HL-60/S4 (cell line): Measurements from ENCODE around the gene MFNG.

ENCODE experiments used
- in situ Hi-C: fragments of 300-500 bp; cut with MboI; formaldehyde crosslinking; loops from 2 replicates; pipeline ENCODE4 v1.14.3; 2022; ENCODE audit warnings: low sequenced_read_pairs

The MFNG gene

DNA sequence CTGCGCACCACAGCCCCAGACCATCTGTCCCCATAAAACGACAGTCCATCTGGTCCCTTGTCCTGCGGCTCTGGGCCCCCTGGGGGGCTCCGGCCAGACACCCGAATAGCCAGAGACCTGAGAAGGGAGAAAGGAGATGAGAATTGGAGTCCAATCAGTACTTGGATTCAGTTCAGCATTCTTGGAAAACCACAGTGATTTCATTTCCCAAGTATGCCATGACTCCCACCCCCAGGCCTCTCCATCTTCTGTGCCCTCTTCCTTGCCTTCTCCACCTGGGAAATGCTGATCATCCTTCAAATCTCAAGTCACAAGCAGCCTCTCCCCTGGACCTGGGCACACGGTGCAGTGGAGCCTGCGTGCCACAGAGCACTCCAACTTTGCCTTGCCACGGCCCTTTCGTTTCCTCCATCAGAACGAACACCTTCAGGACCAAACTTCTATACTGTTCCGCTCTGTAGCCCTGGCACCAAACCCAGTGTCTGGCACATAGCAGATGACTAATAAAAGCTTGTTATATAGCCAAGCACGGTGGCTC, 10.9 kb upstream of the MFNG start:
- in situ Hi-C loops: no loop called here

DNA sequence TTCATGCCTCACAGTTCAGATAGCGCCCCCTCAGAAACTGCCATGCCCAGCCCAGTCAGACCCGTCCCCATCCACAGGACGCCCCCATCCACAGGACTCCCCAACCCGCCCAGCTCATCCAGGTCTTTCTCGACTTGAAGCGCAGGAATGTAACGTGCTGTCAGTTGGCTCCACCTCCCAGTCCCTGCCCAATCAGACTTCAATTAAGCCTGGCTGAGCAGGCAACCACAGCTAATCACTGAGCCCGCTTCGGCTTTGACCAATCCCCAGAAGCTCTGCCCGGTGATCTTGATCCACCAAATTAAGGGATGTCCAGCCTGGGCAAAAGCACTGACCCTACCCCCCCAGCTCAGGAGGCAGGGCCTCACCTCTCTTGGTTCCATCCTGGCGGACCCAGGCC, 10.5 kb upstream of the MFNG start:
- in situ Hi-C loops: no loop called here

DNA sequence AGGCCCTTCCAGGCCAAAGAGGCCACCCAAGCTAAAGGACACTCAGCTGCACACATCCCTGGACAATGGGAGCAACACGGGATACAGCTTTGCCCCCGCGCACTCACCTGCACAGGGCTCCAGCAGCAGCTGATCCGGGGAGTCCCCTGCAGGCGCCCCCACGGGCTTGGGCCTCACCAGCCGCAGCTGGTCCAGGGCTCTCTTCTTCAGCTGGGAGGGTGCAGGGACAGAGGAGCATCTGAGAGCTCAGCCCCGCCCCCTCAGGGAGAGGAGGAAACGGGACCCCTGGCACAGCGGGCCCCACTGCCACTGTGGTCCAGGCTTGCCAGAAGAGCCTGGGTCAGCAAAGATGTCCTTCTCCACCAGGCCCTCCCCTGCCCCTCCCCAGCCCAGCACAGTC, 7.8 kb upstream of the MFNG start:
- in situ Hi-C loops: no loop called here

DNA sequence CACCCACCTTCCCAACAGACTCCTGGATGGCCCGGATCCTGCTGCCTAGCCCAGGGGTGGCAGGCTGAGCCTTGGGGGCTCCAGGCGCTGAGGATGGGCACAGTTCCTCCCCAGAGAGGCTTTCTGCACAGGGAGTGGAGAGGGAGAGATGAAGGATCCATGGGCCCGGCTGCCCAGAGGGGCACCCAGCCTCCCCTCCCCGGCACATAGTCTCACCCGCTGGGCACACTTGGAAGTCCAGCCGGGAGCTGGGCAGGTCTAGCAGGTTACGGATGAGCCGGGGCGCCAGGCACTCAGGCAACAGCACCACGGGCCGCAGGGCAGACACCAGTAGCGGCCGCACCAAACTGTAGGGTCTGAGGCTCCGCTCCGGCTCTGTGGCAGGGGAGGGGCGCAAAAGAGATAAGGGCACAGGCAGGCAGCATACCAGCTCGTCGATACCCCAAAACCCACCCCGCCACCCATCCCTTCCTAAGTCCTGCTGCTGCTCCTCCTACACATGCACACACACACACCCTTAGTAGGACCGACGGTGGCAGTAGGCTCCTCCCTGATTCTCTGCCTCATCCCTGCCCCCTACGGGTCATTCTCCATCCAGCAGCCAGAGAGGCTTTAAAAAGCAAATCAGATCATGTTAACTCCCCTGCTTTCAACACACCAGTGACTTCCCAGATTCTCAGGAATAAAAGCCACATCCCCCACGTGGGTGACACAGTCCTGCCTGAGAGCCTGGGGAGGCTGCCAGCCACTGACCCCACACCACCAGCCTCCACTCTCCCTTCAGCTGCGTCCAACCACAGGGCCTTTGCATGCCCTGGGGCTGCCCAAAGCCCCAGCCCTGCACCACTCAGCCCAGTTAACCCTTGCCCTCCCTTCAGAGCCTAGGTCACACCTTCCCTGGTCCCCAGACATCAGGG, 6.5 kb upstream of the MFNG start:
- in situ Hi-C loops: no loop called here

DNA sequence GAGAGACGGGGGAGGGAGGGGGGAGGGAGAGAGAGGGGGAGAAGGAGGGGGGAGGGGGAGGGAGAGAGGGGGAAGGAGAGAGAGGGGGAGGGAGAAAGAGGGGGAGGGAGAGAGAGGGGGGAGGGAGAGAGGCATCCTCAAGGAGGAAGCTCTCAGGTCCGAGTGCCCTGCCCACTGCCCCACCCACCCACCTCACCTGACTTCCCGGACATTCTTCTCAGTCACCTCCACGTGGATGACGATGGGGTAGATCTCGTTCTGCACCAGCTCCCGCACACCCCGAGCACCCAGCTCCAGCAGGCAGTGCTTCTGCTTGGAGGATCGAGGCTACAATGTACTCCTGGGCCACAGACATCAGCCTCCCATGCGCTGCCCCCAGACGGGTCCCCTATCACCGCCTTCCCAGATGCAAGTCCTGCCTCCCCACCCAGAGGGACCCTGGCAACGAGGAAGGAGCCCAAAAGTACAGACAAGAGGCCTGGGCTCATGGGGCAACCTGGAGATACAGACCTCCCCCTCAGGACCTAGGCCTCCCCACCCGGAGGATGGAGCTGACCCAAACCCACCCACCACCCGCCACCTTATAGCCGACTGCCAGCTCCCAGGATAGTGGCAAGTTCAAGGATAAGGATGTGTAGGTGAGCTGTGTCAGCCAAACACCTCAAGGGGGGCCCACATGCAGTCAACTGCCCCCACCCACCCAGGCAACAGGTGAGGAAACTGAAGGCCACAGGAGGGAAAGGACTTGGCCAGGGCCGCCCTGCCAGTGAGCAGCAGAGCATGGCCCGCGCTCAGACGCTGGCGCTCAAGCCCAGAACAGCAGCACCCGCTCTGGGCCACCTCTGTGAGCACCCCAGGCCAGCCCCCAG, 5.6 kb upstream of the MFNG start:
- in situ Hi-C loops: no loop called here

DNA sequence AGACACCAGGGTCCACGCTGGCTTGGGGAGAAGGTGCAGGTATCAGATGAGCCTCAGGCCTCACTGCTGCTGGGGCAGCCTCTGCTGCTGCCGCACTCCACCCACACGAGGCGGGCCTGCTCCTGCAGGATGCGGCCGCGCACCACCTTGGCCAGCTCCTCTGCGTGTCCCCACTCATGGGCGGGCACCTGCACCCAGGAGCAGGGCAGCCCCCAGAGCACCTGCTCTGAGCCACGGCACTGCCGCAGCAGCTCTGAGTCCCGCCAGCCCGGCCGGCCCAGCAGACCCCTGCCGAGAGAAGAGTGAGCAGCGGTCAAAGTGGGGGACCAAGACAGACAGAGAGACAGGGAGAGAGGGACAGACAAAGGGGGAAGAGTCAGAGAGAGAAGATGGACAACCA, 4.9 kb upstream of the MFNG start:
- in situ Hi-C loops: no loop called here

DNA sequence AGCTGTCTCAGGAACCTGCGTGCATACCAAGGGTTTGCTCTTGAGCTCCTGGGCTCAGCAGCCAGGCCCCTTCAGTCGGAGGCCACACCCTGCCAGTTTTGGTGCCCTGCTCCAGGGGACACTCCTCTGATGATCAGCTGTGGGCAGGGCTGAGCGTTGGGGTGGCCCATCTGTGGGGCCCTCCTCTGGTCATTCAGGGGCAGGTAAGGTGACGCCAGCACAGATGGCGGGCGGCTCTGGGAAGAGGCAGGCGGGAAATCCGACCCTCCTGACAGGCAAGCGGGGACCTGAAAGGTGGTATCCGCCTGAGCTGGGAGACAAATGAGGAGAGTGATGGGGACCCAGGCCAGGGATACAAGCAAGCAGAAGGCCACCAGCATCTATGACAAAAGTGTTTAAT, 3.8 kb upstream of the MFNG start:
- in situ Hi-C loops: no loop called here

DNA sequence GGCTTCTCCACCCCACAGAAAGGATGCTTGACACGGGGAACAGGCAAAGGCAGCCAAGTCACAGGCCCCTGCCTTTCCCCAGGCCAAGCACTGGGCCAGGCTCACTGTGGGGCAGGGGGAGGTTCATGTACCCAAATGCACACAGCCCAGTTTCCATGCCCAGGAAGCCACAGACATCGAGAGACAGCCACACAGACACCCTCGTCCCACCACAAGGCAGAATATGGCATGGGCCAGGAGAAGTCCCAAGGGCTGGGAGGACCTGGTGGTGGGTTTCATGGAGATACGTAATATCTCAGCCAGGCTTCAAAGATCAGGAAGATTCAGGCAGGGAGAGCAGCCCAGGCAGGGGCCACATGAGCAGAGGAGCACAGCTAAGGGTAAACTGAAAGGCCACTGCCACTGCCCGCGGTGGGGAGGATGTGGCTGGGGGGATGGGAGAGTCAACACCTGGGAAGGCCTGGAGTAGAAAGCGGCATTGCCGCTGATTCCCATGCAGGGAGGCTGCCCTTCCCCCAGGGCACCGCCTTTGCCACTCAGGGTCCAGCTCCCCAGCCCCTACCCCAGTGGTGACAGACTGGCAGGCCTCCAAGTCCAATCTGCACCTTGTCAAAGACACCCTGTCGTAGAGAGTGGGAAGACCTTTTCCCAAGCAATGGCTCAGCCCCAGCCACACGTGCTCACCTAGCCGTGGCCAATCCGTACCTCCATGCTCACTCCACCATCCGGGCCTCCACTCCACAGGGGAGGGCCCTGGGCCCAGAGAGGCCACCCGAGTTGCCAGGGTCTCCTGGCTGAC, 2.4 kb upstream of the MFNG start:
- in situ Hi-C loops: no loop called here

DNA sequence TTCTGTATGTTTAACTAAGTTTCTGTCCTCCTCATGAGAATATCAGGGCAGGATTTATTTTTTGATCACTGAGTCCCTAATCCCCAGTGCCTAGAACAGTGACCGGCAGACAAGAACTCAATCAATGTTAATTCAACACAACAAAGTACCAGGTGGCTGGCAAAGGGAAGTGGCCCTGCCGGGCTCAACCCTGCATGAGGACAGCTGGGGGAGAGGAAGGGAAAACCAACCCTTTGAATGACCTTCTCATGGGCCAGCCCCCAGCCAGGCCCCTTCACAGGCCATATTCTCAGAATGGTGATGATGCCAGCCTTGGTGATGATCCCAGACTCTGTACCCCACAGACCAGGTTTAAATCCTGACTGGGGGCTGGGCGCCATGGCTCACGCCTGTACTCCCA, 1.4 kb upstream of the MFNG start:
- in situ Hi-C loops: no loop called here

DNA sequence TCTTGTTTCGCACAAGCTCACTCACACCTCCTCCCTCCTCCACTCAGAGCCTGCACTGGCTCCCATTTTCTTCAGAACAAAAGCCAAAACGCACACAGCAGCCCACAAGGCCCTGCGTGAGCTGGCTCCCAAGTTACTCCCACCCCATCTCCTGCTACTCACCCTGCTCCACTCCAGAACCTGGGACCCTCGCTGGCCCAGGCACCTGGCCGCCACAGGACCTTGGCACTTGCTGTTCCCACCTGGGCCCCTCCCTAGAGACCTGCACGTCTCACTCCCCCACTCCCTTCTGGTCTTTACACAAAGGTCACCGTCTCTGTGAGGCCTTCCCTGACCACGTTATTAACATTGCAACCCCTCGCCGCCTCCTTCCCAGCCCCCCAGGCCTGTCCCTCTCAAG, 945 bp upstream of the MFNG start:
- in situ Hi-C loops: no loop called here

DNA sequence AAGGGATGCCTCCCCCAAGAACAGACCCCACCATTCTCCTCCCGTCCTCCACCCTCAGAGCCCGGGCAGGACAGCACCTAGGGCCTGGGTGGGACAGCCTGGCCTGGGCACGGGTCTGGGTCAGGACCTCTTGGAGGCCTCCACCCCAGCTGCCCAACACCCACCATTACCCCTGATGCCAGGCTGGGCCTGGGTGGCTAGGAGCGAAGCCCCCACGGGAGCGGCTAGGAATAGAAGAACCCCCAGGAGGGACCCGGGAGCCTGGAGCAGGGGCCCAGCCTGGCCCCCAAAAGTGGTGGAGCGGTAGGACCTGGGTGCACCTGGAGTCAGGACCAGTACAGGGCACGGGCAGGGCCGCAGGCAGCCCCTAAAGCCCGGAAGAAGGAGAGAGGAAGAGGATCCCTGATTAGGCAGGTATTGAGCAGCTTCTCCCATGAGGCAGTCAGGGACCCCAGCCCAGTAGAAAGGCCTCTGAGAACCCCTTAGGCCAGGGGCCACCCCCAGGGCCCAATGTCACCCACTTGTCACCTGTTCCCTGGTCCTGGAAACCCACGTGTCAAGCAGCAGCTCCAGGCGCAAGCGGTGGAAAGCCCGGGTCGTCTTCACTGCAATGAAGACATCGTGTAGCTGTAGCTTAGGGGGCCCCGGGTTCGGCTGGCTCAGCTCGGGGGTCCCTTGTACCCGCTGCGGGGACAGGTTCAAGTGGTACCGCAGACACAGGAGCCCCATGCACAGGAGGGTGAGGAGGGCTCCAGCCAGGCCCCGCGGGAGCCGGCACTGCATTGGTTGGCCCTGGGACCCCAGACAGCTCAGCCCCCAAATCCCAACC, 575 bp downstream of the MFNG start:
- in situ Hi-C loops: no loop called here

DNA sequence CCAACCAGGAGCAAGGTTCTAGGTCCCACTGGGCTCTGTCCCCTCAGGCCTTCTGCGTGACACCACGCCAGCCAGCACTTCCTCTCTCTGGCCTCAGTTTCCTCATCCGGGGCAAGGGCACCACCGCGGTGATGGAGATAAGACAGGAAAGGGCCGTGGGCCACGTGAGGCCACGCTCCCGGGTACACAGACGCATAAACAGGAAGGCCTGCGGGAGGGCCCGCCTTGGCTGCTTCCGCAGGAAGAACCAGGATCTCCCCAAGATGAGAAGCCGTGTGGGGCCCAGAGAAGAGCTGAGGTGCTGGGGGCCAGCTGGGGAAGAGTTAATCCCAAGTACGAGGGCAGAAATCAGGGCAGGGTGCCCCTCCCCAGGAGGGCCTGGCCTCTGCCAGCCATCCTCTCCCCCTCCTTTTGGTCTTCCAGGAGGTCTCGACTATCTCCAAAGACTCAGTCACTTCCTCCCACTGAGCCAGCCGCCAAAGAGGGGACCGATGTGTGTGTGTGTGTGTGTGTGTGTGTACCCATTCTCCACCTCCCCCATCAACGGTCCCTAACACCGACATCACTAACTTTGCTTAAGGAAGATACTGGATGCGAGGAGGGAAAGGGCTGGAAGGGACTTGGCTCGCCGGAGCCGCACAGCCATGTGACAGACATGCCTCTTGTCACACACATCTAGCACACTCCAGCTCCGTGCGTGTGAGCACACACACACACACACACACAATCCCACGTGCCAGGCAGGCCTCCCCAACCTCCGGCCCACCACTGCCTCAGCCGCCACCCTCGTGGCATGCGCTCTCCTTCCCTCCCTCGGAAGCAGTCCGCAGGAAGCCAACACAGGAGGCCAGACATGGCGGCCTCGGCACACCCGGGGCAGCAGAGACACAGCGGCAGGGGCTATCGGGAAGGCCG, 1.4 kb downstream of the MFNG start:
- in situ Hi-C loops: no loop called here

DNA sequence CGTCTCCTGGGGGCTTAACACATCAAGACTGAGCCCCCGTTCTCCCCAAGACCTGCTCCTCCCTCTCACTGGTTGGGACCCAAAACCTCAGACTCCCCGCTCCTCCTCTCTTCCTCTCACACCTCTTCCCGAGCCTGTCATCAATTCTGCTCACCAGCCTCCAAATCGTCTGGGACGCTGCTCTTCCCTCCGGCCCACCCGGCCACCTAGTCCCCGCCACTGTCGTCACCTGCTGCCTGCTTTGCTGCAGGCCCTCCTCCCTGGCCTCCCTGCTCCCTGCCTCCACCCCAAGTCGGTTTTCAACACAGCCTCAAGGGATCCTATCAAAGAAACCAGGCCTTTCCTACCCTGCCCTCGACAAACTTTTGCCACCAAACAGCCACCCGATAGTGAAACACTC, 3.1 kb downstream of the MFNG start:
- in situ Hi-C loops: no loop called here

DNA sequence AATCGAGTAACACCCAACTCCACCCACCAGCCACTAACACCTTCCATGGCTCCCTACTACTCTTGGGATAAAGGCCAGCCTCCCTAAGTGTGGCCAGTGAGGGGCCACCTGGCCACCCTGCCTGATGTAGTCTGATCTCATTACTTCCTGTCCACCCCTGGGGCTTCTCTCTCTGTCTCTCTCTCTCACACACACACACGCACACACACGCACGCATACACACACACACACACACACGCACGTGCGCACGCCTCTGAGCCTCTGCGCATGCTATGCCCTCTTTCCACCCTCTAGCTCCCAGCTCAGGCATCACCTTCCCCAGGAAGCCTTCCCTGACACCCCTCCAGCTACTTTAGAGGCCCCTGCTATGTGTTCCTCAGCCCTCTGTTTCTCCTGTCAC, 3.9 kb downstream of the MFNG start:
- in situ Hi-C loops: no loop called here

DNA sequence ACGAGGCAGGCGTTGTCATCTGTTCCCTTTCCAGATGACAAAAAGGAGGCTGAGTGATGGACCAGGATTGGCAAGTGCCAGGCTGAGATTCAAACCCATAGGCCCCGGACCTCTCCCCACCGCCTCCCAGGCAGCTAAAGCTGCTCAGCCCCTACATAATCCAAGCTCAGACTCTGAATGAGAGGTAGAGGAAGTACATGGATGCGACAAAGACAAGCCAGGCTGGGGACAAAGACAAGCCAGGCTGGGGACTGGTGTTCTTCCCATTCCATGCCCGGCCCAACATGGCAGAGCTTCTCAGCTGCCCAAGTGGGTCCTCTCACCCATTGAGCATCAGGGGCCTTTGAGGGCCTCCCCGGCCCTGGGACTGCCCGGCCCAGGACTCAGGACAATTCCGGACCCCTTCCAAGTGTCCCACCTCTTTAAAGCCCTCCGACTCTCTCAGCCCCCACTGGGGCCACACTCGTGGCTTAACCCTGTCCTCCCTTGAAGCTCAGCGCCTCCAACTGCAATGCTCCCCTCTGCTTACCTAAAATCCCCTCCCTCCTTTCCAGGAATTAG, 4.8 kb downstream of the MFNG start:
- in situ Hi-C loops: no loop called here

DNA sequence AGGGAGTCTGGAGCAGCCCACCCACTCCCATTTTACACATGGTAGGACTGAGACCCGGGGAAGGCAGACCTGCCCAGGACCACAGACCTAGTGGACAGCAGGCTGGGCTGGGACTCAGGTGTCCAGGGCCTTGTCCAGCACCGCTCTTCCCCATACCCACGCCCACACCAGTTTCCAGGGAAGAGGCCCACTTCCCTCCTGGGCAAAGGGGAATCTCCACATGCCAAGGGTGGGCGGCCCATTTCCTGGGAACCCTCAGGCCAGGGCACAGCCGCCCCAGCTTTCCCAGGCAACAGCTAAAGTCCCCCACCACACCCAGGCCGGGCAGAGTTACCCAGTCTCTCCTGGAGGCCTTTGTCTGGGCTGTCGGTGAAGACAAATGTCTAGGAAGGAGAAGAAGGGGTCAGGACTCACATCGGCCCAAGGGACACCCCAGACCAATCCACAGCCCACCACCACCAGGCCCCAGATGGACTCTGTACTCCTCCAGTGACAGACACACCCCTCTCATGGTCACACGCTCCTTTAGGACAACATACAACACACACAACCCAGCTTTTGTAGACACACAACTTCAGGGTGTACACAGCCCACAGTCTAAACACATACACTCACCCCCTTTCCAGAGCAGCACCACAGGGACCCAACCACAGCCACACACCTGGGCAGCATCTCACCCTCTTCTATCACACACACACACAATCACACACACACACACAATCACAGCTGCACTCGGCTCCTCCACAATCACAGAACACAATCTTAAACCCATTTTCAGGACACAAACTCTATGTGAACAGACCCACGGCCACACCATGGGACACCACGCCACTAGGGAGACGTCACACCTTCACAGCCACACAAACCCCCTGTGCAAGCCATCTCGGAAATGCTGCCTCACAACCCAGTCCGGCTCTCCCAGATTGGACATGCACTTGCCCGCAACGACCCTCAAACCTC, 5.5 kb downstream of the MFNG start:
- in situ Hi-C loops: no loop called here

DNA sequence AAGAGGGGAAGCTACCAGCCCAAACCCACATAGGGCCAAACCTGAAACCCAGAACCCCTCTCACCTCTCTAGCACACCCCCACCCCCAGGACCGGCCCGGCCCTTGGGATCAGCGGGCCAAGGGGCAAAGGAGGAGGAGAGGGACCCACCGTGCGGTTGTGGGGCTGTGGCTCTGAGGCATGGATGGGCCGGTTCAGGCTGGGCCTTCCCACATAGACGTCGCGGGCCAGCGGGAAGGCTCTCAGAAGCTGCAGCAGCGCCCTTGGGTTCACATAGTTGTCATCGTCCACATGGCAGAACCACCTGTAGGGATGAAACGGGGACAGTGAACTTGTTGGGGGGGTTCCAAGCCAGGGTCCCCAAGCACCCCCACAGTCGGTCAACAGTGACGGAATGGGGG, 7.0 kb downstream of the MFNG start:
- in situ Hi-C loops: no loop called here
